Adrenal gland (tissue), 5 donors: ENCODE results near the gene IL3.

Experiments
- CTCF ChIP-seq, 6 experiments: fragments of 450-650 bp in 4 of 6; fragments of 200-600 bp in 2 of 6; sonication (generic) in 1 of 6; IDR thresholded peaks; 1 replicate in 5 of 6; 2 replicates in 1 of 6; pipeline versions ENCODE4 v1.5.1 to v1.8.0; 2016 to 2021; ENCODE audit warnings: antibody characterized with exemption in 6 of 6, mild to moderate bottlenecking in 2 of 6, moderate library complexity in 1 of 6
- POLR2A ChIP-seq, 2 donors: fragments of 450-650 bp; IDR thresholded peaks; one replicate each; pipeline ENCODE4 v1.6.1; 2017; ENCODE audit warnings: antibody characterized with exemption in 2 of 2, mild to moderate bottlenecking in 2 of 2, moderate library complexity in 1 of 2
- donor health status: DM: no; HTN: no; CAD: no.

- TF ChIP-seq POLR2A (IDR thresholded peaks at IDR 0.05) (no peak), CTCF (IDR thresholded peaks at IDR 0.05) (no peak)
Observed at GRCh38 chr5:132011622-132012343, 48.7 kb upstream of the IL3 start, which contains the start of gene ACSL6.
